Measurements from ENCODE around the gene MBL2.

DNA sequence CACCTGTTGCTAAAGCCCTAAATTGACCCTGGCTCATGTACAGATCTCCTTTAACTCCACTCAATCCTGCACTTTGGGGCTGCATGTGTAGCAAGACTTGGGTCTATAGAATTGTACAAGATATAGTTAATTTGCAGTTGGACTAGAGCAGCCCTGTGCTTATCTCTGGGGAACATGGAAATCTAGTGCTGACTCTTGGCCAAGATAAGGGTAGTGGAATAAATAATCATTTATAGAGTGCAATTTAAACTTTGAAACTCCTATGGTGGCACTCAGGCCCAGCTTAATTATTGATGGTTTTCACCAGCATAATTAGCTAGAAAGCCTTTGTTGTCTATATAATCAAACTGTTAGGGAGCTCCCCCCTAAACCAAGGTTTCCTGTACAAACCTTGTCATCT lies 39.2 kb upstream of the MBL2 start:
- TF ChIP-seq EZH2 (IDR thresholded peaks at IDR 0.05), result no peak
- no peak for TF ChIP-seq POLR2AphosphoS5 (IDR thresholded peaks at IDR 0.05; ENCODE audit: borderline replicate concordance, low read depth, low read length)
